IgD-negative memory B cell (primary cell): ENCODE results near the gene TFAP2A. TPM values are rescaled to one million over a fixed set of nuclear protein-coding genes. Genes with fewer than 3 reads are reported as not detected.

Experiments
- H3K27ac Mint-ChIP-seq, 3 donors: one replicate each; pipeline ENCODE4 v1.8.0; 2020 to 2022; ENCODE audit warnings: mild to moderate bottlenecking in 3 of 3, mixed read lengths in 3 of 3, moderate library complexity in 1 of 3
- H3K27me3 Mint-ChIP-seq: one replicate; pipeline ENCODE4 v1.8.0; 2021; ENCODE audit warnings: mixed read lengths
- H3K36me3 Mint-ChIP-seq: one replicate; pipeline ENCODE4 v1.8.0; 2020; ENCODE audit warnings: mild to moderate bottlenecking, mixed read lengths
- H3K4me1 Mint-ChIP-seq, 3 donors: one replicate each; pipeline ENCODE4 v1.8.0; 2020 to 2022; ENCODE audit warnings: mixed read lengths in 3 of 3, mild to moderate bottlenecking in 1 of 3
- H3K4me3 Mint-ChIP-seq, 4 donors: one replicate each; pipeline ENCODE4 v1.8.0; 2020 to 2022; ENCODE audit warnings: mild to moderate bottlenecking in 4 of 4, mixed read lengths in 4 of 4, moderate library complexity in 3 of 4
- H3K9me3 Mint-ChIP-seq, 3 donors: one replicate each; pipeline ENCODE4 v1.8.0; 2020 to 2021; ENCODE audit warnings: mixed read lengths in 3 of 3, mild to moderate bottlenecking in 1 of 3
- polyA plus RNA-seq: library from polyadenylated mRNA; unstranded; fragments of 300-500 nt; fragmentation: Illumina TruSeq; gene quantifications from one replicate; pipeline ENCODE4 v1.2.3, GENCODE V29; 2021

Gene TFAP2A
- polyA plus RNA-seq, 1 donor from 2014 or later, result not detected

- H3K36me3 Mint-ChIP-seq, result peaks cover 1% of the 10 kb centered on the region
- H3K27me3 Mint-ChIP-seq, result peaks cover 37% of the 10 kb centered on the region
- H3K27ac Mint-ChIP-seq, result peak overlapping the region; percentile 37 to 66 (median 64)
- H3K9me3 Mint-ChIP-seq, result peaks cover 1 to 21% (median 17%) of the 10 kb centered on the region in 3 donors
- H3K4me3 Mint-ChIP-seq, result peak overlapping the region; percentile 68 to 94 (median 85)
- H3K4me1 Mint-ChIP-seq, result peaks cover 0 to 7% (median 7%) of the 10 kb centered on the region in 3 donors
These were observed 11.3 kb downstream of the TFAP2A start for GRCh38 chr6:10403385-10404106.

- peaks cover 1% of the 10 kb centered on the region for H3K36me3 Mint-ChIP-seq
- H3K9me3 Mint-ChIP-seq, result peaks cover 1 to 19% (median 17%) of the 10 kb centered on the region in 3 donors
- peaks cover 41% of the 10 kb centered on the region for H3K27me3 Mint-ChIP-seq
- H3K4me3 Mint-ChIP-seq, result peak overlapping the region; percentile 68 to 94 (median 85)
- H3K4me1 Mint-ChIP-seq, result peaks cover 0 to 7% (median 7%) of the 10 kb centered on the region in 3 donors
- peak overlapping the region in 1 of 3 donors; percentile 66 for H3K27ac Mint-ChIP-seq
These were observed 12.1 kb downstream of the TFAP2A start for GRCh38 chr6:10402648-10403311.

DNA sequence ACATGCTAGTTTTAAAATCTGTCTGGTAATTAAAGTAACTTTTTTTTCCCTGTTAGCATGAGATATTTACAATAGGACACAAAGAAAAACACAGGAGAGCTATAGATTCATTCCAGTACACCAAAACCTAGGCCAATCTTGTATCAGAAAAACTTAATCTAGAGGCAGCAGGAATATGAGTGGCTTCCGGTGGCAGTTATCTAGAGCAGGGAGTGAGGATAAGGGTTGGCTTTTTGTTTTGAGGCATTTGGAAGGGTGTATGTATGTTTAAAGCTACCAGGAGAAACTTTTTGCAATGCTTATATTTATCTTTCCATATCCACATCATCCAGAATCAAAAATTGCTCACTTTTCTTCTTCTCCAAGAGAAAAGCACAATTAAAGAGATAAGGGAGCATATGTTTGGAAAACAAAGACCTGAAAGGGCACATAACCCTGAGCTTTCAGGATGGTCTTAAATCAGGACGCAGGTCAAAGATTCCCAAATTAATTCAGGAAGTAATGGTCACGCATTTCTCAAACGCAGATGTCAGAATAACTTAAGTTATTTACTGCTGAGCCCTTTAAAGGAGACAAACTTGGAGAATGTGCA, 13.1 kb downstream of the TFAP2A start:
- Mint-ChIP-seq H3K4me1 (peaks cover 0 to 7% (median 7%) of the 10 kb centered on the region in 3 donors), H3K4me3 (peak overlapping the region in 1 of 4 donors; percentile 48), H3K9me3 (peaks cover 1 to 16% (median 13%) of the 10 kb centered on the region in 3 donors), H3K36me3 (peaks cover 1% of the 10 kb centered on the region), H3K27ac (peak overlapping the region in 1 of 3 donors; percentile 66), H3K27me3 (peaks cover 37% of the 10 kb centered on the region)

GRCh38 chr6:10401004-10401536, 13.8 kb downstream of the TFAP2A start:
- peaks cover 0 to 7% (median 7%) of the 10 kb centered on the region in 3 donors for H3K4me1 Mint-ChIP-seq
- H3K27ac Mint-ChIP-seq, result peak overlapping the region in 1 of 3 donors; percentile 66
- peaks cover 1 to 12% (median 9%) of the 10 kb centered on the region in 3 donors for H3K9me3 Mint-ChIP-seq
- H3K4me3 Mint-ChIP-seq, result no peak overlapping the region
- H3K36me3 Mint-ChIP-seq, result no peaks in the 10 kb centered on the region
- H3K27me3 Mint-ChIP-seq, result peaks cover 40% of the 10 kb centered on the region

DNA sequence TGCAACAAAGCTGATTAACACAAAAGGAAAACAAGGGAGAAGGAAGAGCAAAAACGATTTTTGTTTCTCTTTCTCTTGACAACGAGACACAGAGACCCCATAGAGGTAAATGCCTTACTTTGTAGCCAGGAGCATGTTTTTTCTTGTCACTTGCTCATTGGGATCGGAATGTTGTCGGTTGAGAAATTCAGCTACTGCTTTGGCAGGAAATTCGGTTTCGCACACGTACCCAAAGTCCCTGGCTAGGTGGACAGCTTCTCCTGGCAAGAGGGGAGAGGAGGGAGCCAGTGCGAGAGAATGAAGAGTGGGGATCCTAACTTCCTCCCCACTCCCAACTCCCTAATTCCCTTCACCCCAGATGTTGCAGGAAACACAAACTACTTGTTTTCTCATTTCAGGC, 14.5 kb downstream of the TFAP2A start:
- peaks cover 47% of the 10 kb centered on the region for H3K27me3 Mint-ChIP-seq
- H3K4me1 Mint-ChIP-seq, result peaks cover 0 to 7% (median 7%) of the 10 kb centered on the region in 3 donors
- peaks cover 3 to 12% (median 6%) of the 10 kb centered on the region in 3 donors for H3K9me3 Mint-ChIP-seq
- H3K27ac Mint-ChIP-seq, result peak overlapping the region in 1 of 3 donors; percentile 11
- peak overlapping the region in 1 of 4 donors; percentile 4 for H3K4me3 Mint-ChIP-seq
- H3K36me3 Mint-ChIP-seq, result no peaks in the 10 kb centered on the region

GRCh38 chr6:10399451-10399850, 15.4 kb downstream of the TFAP2A start:
- Mint-ChIP-seq H3K4me3 (peak overlapping the region in 1 of 4 donors; percentile 4), H3K9me3 (peaks cover 3 to 9% (median 7%) of the 10 kb centered on the region in 3 donors), H3K27ac (peak overlapping the region in 1 of 3 donors; percentile 11), H3K36me3 (no peaks in the 10 kb centered on the region), H3K27me3 (peaks cover 53% of the 10 kb centered on the region), H3K4me1 (peaks cover 0 to 6% (median 6%) of the 10 kb centered on the region in 3 donors)

DNA sequence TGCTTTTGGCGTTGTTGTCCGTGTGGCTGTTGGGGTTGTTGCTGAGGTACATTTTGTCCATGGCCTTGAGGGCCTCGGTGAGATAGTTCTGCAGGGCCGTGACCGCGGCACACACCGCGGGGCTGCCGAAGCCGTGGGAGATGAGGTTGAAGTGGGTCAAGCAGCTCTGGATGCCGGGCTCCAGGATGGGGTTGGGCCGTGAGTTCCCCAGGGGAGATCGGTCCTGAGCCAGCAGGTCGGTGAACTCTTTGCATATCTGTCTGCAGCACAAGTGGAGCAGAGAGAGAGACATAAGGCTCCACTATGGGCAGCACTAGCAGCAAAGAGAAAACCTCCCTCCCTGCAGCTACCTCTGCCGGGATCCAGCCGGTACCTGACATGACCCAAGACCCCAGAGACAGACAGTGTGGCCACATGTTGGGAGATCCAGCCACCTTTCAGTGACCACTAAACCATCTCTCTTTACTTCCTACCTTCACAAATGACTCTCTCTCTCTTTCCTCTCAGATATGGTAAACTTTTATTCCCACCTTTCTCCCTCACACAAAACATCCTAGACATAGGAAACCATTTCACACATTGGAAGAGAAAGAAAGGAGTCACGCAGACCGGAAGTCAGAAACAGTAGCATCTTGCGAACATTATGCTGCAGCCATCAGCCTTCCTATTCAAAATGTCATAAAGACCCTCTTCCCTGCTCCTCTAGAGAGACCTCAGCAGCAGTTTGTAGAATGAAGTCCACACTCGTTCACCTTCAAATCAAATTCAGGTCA, 16.2 kb downstream of the TFAP2A start:
- peaks cover 0 to 5% (median 5%) of the 10 kb centered on the region in 3 donors for H3K4me1 Mint-ChIP-seq
- peak overlapping the region in 1 of 4 donors; percentile 45 for H3K4me3 Mint-ChIP-seq
- no peaks in the 10 kb centered on the region for H3K36me3 Mint-ChIP-seq
- H3K9me3 Mint-ChIP-seq, result peaks cover 3 to 9% (median 7%) of the 10 kb centered on the region in 3 donors
- H3K27me3 Mint-ChIP-seq, result peaks cover 60% of the 10 kb centered on the region
- H3K27ac Mint-ChIP-seq, result peak overlapping the region in 2 of 3 donors; percentile 11 to 53

- Mint-ChIP-seq H3K36me3 (no peaks in the 10 kb centered on the region), H3K4me1 (no peaks in the 10 kb centered on the region), H3K27me3 (peaks cover 67% of the 10 kb centered on the region), H3K9me3 (peaks cover 3 to 9% (median 7%) of the 10 kb centered on the region in 3 donors), H3K27ac (peak overlapping the region in 1 of 3 donors; percentile 11), H3K4me3 (peak overlapping the region in 2 of 4 donors; percentile 37 to 45)
These were observed 17.0 kb downstream of the TFAP2A start for GRCh38 chr6:10397756-10398445.

DNA sequence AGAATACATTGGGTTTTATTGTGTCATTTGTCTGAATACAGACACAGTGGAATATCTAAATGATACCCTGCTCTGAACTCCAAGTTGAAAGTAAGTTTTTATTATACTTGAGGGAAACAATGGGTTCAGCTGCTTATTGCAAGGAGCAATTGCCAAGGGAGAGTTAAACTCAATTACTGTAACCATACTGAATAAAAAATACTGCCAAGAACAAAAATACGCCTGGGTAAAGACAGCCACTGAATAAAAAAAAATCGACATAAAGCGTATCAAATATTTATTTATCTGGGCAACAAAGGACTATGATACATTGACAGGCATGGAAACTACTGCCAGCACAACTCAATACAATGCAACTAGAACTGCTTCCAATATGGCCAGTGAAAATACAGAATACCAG, 18.1 kb downstream of the TFAP2A start:
- Mint-ChIP-seq H3K4me1 (no peaks in the 10 kb centered on the region), H3K36me3 (peaks cover 2% of the 10 kb centered on the region), H3K27ac (no peak overlapping the region), H3K9me3 (peaks cover 4 to 18% (median 14%) of the 10 kb centered on the region in 3 donors), H3K4me3 (no peak overlapping the region), H3K27me3 (peaks cover 76% of the 10 kb centered on the region)

- no peak overlapping the region for H3K4me3 Mint-ChIP-seq
- peaks cover 2% of the 10 kb centered on the region for H3K36me3 Mint-ChIP-seq
- peak overlapping the region in 2 of 3 donors; percentile 6 to 84 for H3K27ac Mint-ChIP-seq
- H3K4me1 Mint-ChIP-seq, result peaks cover 0 to 1% (median 0%) of the 10 kb centered on the region in 3 donors
- peaks cover 76% of the 10 kb centered on the region for H3K27me3 Mint-ChIP-seq
- H3K9me3 Mint-ChIP-seq, result peaks cover 4 to 23% (median 14%) of the 10 kb centered on the region in 3 donors
These were observed 18.9 kb downstream of the TFAP2A start for GRCh38 chr6:10395704-10396546.

DNA sequence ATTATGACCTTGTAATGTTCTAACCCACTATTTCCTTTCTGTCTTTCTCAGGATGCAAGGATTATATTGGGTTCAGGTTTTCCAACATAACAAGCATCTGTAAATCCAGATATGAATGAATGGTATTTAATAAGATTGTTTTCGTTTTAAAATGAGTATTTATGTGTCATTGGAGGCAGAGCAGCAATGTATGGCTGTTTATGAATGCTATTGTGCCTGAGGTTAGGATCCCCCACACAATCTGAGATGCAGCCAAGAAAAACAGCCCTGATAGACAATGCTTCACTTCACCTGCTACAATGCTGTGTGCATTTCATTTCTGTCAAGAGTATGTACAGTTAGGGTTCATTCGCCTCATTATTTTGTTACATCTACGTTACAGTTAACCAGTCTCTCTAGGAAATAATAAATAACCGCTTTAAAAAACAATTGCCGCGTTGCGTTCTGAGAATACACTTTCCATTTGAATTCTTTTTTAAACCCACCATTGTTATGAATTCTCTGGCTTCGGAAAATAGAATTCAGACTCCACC, 19.6 kb downstream of the TFAP2A start:
- Mint-ChIP-seq H3K27me3 (peaks cover 76% of the 10 kb centered on the region), H3K4me1 (peaks cover 0 to 1% (median 0%) of the 10 kb centered on the region in 3 donors), H3K4me3 (no peak overlapping the region), H3K27ac (peak overlapping the region in 2 of 3 donors; percentile 6 to 84), H3K36me3 (peaks cover 2% of the 10 kb centered on the region), H3K9me3 (peaks cover 3 to 20% (median 11%) of the 10 kb centered on the region in 3 donors)

- H3K27me3 Mint-ChIP-seq, result peaks cover 78% of the 10 kb centered on the region
- H3K9me3 Mint-ChIP-seq, result peaks cover 3 to 26% (median 19%) of the 10 kb centered on the region in 3 donors
- peak overlapping the region in 1 of 3 donors; percentile 69 for H3K27ac Mint-ChIP-seq
- peak overlapping the region in 2 of 4 donors; percentile 10 to 75 for H3K4me3 Mint-ChIP-seq
- peaks cover 9% of the 10 kb centered on the region for H3K36me3 Mint-ChIP-seq
- H3K4me1 Mint-ChIP-seq, result peaks cover 0 to 4% (median 3%) of the 10 kb centered on the region in 3 donors
These were observed 21.2 kb downstream of the TFAP2A start for GRCh38 chr6:10393544-10394225.
